SK-N-MC (cell line): Measurements from ENCODE around the gene PREX1.

Experiments used
- EZH2 ChIP-seq: fragments of 200-600 bp; sonication (generic); IDR thresholded peaks from one replicate; pipeline ENCODE4 v1.6.1; 2017; ENCODE audit warnings: antibody characterized with exemption
- POLR2AphosphoS5 ChIP-seq: IDR thresholded peaks from 2 replicates; pipeline ENCODE4 v1.6.1; 2012; ENCODE audit warnings: mild to moderate bottlenecking, low read depth, low read length, borderline replicate concordance

DNA sequence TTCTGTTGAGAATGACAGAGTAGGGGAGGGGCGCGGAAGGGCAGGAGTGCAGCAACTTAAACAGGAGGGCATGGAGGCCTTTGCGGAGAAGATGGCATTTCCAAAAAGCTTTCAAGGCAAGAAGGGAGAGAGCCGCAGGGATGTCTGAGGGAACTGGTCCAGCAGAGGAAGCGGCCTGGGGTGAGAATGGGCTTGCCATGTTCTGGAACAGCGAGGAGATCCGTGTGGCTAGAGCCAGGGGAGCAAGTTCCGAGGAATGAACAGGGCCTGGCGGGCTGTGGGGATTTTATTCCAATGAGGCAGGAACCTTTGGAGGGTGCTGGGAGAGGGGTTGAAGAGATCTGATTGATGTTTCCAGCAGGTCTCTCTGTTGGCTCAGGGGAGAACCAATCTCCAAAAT is 86.1 kb downstream of the PREX1 start:
- TF ChIP-seq EZH2 (no peak), POLR2AphosphoS5 (no peak)
